Activated CD4-positive, alpha-beta T cell treated with anti-CD3 and anti-CD28 coated beads for 24 hours (primary cell): ENCODE data around the gene WDPCP.
"Not testable (repeated sequence)": the region's sequence is repeated elsewhere in the genome, so short reads cannot be mapped to it uniquely, and the experiment has no call there.

Experiments used
- DNase-seq, 2 donors: peaks; one replicate each; pipeline ENCODE4 v3.0.0-alpha.2; 2020; ENCODE audit warnings: low read depth in 2 of 2

Gene WDPCP

DNA sequence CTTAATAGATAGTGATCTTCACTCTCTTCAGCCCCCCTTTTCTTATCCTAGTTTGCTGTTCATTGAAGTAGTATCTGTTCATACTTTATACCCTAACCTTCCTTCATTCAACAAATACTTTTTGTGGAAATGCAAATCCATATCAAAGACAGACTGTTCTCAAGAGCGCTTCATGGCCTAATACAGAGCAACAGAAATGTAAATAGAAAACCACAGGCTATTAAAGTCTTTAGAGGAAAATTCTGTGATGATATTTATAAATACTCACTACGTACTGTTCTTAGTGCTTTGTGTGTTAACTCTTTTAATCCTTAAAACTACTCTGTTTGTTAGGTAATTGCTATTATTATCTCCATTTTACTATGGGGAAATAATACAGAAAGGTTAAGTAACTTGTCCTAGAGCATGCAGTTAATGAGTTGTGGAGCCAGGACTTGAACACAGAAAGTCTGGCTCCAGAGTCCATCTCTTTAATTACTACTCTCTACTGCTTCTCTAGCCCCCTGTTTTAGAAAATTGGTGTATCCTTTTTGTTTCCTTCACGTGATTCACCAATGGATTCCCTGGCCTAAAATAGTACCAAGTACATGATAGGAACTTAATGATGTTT, 3.4 kb upstream of the WDPCP start:
- no peak for DNase-seq

DNA sequence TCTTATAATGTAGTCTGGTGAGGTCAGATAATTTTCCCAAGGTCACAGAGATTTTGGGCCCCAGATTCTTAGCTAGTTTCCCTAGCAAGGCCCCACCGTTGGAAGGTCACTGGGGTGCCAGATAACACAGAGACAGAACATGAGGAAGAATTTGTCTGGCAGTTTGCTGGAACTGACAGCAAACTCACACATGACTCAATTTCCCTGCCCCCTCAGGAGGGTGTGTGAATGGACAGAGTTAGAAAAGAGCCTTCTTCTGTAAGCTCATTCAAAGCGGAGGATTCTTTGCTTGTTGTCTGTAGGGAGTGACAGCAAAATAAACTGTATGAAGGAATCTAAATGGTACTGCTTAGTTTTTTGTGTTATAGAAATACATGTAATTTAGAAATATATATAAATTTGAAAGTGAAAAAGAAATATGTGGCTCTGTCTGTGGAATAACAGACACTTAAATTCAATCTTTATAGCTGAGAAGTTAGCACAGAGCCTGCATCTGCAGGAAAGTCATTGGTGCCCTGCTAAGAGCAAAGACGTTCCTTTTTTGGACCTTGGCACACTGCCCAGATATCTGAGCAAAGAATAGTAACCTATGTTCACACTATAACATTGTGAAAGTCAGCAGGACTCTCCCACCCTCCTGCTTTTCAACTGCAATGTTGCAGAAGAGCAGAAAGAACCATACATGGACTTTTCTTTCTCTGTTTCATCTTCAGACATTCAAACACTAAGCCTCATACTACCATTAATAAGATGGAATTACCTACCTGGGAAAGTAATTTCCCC, 2.5 kb upstream of the WDPCP start:
- no peak for DNase-seq

DNA sequence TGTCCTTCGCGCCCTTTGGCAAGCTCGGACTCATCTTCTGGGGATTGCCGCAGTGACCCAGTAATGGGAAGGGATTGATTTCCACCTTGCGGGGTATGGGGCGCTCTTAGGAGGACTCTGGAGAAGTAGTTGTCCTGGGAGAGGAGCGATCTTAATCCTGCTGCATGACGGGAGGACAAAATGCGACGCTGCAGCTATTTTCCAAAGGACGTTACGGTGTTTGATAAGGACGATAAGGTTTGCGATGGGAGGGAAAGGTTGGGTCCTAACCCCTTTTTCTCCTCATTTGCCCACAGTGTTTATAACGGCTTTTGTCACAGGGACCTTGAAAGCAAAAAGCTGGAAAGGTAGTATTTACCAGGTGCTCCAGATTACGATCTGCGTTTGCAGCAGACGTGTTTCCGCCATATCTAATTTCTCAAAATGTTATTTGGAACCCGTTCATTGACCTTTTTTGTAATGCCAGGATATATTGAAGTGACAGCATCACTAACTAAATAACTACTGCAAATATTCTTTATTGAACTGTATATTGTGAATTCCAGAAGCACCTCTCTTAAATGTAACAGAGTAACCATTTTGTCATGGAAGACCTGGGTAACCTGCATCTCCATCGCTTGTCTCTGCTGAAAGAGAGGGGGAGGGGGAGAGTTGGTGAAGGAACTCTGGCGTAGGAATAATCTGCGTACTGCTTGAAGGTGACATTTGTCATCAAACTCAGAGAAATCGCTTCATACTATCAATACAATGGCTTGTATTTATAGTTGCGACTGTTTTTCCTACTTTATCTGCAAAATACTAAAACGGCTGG, 1.1 kb upstream of the WDPCP start:
- no peak for DNase-seq

DNA sequence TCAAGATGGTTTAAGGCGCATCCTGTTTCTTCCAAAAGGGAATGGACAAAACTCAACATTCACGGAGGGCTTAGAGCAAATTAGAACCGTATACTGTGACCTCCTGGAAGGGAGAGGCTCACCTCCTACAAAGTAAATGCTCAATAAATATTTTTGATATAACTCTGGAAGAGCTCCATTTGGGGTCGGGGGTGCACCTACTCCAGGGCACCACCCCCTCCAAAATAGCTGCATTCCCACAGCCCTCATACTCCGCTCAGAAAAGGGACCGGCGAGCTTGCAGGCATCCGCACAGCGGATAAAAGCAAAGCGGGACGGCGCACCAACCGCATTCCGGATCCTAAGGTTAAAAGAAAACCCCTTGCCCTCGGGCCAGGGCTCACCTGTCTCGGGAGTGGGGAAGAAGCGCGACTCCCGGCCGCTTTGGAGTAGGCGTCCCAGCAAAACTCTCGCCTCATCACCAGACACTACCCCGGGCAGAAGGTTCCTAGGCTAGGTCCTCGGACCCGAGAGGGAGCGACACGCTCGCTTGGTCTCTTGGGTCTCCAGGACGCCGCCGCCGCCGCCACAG, 378 bp downstream of the WDPCP start:
- no peak for DNase-seq

DNA sequence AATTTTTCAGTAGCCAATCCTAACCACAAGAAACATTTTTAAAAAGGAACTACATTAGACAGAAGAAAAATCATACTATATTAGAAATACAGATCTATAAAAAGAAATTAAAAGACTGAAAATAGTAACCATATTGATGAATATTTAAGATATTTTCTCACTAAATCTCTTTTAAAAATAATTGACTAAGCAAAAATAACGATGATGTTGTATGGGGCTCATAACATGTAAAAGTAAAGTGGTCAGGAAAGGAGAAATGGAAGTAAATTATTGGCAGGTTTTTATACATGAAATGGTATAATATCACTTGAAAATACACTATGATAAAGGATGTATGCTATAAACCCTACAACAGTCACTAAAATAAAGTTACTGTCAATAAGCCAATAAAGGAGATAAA, 5.4 kb downstream of the WDPCP start:
- no peak for DNase-seq

DNA sequence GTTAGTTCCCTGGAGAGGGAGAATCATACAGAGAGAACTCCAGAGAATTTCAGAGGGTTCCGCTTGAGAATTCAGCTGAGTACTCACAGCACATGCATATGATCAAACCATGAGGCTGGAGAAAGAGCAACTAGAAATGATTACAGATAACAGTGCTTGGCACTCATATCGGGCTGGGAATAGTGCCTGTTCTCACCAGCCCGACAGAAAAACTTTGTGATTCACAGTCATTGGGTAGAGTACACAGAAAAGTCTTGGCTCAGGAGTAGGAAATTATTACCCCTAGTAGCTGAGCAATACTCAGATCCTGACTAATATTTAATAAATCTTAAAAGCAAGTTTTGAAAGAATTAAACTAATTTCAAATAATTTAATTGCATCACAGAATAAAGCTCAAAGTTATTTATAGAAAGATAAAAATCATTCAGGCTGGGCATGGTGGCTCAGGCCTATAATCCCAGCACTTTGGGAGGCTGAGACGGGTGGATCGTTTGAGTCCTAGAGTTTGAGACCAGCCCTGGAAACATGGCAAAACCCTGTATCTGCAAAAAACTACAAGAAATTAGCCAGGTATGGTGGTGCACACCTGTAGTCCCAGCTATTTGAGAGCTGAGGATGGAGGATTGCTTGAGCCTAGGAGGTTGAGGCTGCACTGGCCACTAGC, 6.8 kb downstream of the WDPCP start:
- DNase-seq: no peak

DNA sequence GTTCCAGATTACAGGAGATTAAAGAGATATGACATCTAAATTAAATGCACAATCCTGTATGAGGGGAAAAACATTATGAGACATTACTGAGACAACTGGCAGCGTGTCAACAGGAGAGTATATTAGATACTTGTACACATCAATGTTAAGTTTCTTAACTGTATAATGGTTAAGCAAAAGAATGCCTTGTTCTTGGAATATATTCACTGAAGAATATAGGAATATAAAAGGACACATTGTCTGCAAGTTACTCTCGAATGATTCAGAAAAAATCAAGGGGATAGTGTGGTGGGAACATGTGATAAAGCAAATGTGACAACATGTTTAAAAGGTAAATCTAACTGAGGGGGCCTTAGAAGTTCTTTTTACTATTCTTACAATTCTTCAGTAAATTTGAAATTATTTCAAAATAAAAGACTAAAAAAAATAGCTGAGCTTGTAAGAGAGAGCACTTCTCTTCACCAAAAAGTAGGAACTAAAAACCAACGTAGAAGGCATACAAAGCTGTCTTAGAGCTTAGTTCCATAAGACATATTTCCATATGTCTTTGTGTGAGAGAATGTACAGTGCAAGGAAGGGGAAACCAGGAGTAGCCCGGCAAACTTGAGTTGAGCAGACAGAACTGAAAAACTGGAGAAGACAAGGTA, 7.5 kb downstream of the WDPCP start:
- no peak for DNase-seq

DNA sequence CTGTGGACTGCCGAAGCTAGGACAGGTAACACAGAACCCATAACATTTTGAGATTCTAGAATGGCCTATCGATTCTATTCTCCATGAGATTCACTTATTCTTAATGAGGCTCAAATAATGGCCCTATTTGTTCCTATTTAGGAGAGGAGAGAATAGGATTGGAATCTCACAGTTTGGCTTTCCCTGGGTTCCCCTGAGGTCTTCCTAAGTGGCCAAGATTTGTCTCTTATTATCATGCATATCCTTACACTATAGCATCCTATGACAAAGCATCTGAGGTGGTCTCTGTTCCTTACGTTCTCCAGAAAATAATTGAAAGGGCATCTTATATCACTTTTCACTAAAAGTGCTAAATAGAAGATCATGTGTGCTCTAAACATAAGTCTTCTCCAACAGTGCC, 9.5 kb downstream of the WDPCP start:
- no peak for DNase-seq

DNA sequence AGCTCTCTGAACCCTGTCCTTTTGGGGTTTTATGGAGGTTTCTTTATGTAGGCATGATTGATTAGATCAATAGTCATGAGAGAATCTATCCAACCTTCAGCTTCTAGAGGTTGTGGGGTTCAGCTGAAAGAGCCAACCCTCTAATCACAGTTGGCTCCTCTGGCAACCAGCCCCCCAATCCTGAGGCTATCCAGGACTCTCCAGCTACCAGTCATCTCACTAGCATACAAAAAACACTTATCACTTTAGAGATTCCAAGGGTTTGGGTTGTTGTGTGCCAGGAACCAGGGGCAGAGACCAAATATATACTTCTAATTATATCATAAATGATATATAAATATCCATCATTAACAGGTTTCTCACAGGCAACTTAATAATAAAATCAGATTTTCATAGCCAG, 11.7 kb downstream of the WDPCP start:
- no peak for DNase-seq

DNA sequence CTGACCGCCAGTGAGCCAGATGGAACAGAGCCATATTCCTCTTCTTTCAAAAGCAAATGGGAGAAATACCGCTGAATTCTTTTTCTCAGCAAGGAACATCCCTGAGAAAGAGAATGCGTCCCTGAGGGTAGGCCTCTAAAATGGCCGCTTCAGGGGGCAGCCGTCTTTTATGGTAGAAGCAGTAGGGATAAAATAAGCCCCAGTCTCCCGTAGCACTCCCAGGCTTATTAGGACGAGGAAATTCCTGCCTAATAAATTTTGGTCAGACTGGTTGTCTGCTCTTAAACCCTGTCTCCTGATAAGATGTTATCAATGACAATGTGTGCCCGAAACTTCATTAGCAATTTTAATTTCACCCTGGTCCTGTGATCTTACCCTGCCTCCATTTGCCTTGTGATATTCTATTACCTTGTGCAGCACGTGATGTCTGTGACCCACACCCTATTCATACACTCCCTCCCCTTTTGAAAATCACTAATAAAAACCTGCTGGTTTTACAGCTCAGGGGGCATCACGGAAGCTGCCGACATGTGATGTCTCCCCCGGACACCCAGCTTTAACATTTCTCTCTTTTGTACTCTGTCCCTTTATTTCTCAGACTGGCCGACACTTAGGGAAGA, 14.4 kb downstream of the WDPCP start:
- DNase-seq: not testable (repeated sequence)

DNA sequence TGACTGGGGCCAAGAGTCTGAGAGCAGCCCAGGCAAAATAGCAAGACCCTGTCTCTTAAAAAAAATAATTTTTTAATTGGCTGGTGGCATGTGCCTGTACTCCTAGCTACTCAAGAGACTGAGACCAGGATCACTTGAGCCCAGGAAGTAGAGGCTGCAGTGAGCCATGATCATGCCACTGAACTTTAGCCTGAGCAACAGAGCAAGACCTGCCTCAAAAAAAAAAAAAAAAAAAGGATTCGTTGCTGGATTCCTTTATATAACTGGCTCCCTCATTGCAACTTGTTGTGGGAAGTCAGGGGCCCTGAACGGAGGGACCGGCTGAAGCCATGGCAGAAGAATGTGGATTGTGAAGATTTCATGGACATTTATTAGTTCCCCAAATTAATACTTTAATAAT, 15.3 kb downstream of the WDPCP start:
- DNase-seq: not testable (repeated sequence)

DNA sequence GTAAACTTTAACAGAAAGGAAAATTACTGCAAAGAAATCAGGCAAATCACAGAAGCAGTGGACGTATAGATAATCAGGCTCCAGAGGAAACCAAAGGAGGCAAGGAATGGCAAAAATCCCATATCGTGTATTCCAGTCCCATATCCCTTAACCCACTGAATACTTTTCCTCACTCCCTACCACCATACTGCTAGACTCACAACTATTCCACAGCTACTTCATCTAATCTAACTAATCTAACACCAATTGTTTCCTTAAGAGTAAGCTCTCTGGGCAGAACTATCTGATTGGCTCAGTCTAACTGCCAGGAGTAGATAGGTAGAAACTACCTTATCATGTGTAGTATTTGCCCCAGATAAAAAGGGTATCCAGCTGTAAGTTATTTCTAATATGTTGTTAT, 16.3 kb downstream of the WDPCP start:
- DNase-seq: no peak

DNA sequence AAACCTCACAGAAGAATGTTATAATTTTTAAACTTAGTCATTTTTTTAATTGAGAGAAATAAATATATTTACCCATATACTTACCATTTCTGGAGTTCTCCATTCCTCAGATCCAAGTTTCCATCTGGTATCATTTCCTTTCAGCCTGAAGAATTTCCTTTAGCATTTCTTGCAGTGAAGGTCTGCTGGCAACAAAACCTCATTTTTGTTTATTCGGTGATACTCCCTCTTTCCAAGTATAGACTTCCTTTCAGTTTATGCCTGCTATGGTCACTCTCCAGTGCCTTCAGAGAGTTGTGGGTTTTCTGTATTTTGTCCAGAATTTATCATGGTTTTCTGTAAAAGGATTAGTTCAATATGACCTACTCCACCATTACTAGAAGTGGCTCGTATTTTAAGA, 17.0 kb downstream of the WDPCP start:
- no peak for DNase-seq

DNA sequence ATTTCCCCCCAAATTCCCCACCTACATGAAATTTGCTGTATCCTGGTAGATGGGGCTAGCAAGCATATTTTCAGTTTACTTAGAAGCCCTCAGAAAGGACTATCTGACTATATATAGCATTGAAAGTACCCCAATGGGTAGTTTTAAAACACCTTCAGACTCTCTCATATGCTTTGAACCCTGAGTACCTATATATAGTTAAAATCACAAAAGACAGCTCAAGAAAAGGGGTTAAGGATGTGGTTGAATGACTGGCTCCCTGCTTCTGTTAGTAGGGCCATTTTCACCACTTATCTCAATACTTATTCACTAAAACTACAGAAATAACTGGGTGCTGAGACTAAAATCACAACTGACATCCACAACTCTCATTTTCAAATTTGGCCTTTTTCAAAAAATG, 18.5 kb downstream of the WDPCP start:
- no peak for DNase-seq

DNA sequence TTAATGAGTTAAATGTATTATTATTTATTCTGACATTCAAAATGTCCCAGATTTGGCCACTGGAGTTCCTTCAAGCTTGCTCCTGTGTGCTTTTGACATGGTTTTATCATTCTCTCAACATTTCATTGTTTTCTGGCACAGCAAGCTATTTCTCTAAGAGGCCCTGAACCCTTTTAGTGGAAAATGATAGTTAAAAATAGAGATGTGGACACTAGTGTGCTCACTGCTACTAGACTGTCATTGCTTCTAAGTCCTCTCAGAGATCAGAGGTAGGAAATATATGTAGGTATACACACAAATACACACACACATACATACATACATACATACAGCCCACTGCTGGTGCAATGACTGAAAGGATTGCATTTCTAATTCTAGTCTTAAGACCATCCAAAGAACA, 25.5 kb downstream of the WDPCP start:
- DNase-seq: no peak

DNA sequence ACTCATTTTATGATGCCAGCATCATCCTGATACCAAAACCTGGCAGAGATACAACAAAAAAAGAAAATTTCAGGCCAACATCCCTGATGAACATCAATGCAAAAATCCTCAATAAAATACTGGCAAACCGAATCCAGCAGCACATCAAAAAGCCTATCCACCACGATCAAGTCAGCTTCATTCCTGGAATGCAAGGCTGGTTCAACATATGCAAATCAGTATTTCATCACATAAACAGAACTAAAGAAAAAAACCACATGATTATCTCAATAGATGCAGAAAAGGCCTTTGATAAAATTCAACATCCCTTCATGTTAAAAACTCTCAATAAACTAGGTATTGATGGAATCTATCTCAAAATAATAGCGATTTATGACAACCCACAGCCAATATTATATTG, 29.4 kb downstream of the WDPCP start:
- DNase-seq: not testable (repeated sequence)

DNA sequence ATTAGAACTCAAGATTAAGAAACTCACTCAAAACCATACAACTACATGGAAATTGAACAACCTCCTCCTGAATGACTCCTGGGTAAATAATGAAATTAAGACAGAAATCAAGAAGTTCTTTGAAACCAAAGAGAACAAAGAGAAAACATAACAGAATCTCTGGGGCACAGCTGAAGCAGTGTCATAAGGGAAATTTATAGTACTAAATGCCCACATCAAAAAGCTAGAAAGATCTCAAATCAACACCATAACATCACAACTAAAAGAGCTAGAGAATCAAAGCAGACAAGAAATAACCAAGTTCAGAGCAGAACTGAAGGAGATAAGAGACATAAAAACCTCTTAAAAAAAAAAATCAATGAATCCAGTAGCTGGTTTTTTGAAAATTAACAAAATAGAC, 30.5 kb downstream of the WDPCP start:
- DNase-seq: not testable (repeated sequence)

DNA sequence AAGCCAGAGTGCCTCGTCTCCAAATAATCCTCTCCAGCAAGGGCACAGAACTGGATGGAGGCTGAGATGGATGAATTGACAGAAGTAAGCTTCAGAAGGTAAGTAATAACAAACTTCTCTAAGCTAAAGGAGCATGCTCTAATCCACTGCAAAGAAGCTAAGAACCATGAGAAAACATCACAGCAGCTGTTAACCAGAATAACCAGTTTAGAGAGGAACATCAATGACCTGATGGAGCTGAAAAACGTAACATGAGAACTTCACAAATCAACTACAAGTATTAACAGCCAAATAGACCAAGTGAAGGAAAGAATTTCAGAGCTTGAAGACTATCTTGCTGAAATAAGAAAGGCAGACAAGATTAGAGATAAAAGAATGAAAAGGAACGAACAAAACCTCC, 32.3 kb downstream of the WDPCP start:
- DNase-seq: no peak

DNA sequence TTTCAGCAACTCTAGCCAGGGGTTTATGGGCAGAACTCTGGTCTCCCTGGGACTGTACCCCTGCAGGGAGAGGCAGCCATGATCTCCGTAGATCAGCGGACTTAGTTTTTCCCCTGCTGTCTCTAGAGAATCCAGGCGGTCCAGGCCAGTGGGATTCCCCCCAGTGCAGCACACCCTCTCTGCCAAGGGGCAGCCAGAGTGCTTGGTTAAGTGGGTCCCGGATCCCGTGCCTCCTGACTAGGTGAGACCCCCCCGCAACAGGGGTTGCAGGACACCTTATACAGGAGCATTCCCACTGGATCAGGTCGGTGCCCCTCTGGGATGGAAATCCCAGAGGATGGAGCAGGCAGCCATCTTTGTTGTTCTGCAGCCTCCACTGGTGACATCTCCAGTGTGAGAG, 33.0 kb downstream of the WDPCP start:
- DNase-seq: no peak

DNA sequence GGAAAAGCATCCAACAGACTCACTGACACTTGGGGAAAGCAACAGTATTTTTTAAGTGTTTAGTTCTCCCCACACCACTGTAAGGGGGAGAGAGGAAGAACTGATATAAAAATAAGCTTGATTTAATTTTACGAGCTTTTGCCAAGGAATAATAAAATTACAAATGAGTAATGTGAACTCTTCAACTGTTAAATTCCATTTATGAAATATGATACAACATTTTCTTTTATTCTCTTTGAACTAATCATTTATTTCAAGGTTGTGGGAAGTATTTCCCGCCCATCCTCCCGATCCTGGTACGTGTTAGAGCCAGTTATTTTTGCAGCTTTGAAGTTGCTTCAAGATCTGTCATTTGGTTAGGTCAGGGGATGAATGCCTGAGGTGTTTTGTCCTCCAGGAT, 35.2 kb downstream of the WDPCP start:
- DNase-seq: no peak

DNA sequence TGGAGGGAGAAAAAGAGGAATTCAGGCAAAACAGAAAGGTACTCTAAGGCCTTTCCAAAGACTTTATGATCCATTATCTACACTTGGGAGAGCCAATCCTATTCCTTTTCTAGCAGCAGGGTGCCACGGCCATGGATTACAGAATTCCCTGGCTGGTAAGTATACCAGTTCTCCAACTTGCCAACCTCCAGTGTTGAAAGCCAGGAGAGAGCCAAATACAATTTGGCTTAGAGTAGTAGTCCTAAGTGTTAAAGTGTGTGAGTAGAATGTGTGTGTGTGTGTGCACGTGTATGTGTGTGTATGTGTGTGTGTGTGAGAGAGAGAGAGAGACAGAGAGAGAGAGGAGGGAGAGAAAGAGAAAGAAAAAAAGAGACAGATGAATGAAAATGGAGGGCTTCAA, 43.3 kb downstream of the WDPCP start:
- no peak for DNase-seq
